ENCODE results near the gene SLC13A4. TPM values are rescaled to one million over a fixed set of nuclear protein-coding genes. Genes with fewer than 3 reads are reported as not detected.

Gene SLC13A4
- total RNA-seq, 4 donors from 2014 or later = 0.26 TPM; not detected in 3

- Histone ChIP-seq H3K36me3 (no peaks in the 10 kb centered on the region), H3K27ac (no peak overlapping the region), H3K27me3 (no peaks in the 10 kb centered on the region), H3K9me3 (no peaks in the 10 kb centered on the region), H3K4me3 (no peak overlapping the region), H3K4me1 (no peaks in the 10 kb centered on the region)
- DNase-seq = no peak
- intact Hi-C loops (cut with DNase I; ENCODE audit: low total_unique reads) = no loop called here
- TF ChIP-seq POLR2A (IDR thresholded peaks at IDR 0.05) = no peak
- no peak for TF ChIP-seq CTCF (IDR thresholded peaks at IDR 0.05)
Measured at GRCh38 chr7:135709508-135709907, 18.5 kb downstream of the SLC13A4 start.

GRCh38 chr7:135708041-135708440 is 19.9 kb downstream of the SLC13A4 start:
- H3K9me3 ChIP-seq = no peaks in the 10 kb centered on the region
- no peak overlapping the region for H3K27ac ChIP-seq
- intact Hi-C loops (cut with DNase I; ENCODE audit: low total_unique reads) = no loop called here
- no peaks in the 10 kb centered on the region for H3K4me1 ChIP-seq
- H3K4me3 ChIP-seq = no peak overlapping the region
- no peaks in the 10 kb centered on the region for H3K27me3 ChIP-seq
- H3K36me3 ChIP-seq = no peaks in the 10 kb centered on the region
- no peak for DNase-seq
- TF ChIP-seq POLR2A (IDR thresholded peaks at IDR 0.05) = no peak
- no peak for TF ChIP-seq CTCF (IDR thresholded peaks at IDR 0.05)

- Histone ChIP-seq H3K4me1 (no peaks in the 10 kb centered on the region), H3K9me3 (no peaks in the 10 kb centered on the region), H3K27ac (no peak overlapping the region), H3K4me3 (no peak overlapping the region), H3K27me3 (no peaks in the 10 kb centered on the region), H3K36me3 (no peaks in the 10 kb centered on the region)
- TF ChIP-seq POLR2A (IDR thresholded peaks at IDR 0.05) (no peak), CTCF (IDR thresholded peaks at IDR 0.05) (no peak)
- intact Hi-C loops (cut with DNase I; ENCODE audit: low total_unique reads) = no loop called here
- no peak for DNase-seq
Measured at GRCh38 chr7:135707570-135707966, 20.4 kb downstream of the SLC13A4 start.

- intact Hi-C loops (cut with DNase I; ENCODE audit: low total_unique reads) = no loop called here
- no peak overlapping the region for H3K4me3 ChIP-seq
- no peaks in the 10 kb centered on the region for H3K27me3 ChIP-seq
- no peaks in the 10 kb centered on the region for H3K36me3 ChIP-seq
- no peak for TF ChIP-seq CTCF (IDR thresholded peaks at IDR 0.05)
- TF ChIP-seq POLR2A (IDR thresholded peaks at IDR 0.05) = no peak
- H3K9me3 ChIP-seq = no peaks in the 10 kb centered on the region
- no peaks in the 10 kb centered on the region for H3K4me1 ChIP-seq
- DNase-seq = no peak
- no peak overlapping the region for H3K27ac ChIP-seq
Measured at GRCh38 chr7:135706858-135707569, 21.0 kb downstream of the SLC13A4 start.

DNA sequence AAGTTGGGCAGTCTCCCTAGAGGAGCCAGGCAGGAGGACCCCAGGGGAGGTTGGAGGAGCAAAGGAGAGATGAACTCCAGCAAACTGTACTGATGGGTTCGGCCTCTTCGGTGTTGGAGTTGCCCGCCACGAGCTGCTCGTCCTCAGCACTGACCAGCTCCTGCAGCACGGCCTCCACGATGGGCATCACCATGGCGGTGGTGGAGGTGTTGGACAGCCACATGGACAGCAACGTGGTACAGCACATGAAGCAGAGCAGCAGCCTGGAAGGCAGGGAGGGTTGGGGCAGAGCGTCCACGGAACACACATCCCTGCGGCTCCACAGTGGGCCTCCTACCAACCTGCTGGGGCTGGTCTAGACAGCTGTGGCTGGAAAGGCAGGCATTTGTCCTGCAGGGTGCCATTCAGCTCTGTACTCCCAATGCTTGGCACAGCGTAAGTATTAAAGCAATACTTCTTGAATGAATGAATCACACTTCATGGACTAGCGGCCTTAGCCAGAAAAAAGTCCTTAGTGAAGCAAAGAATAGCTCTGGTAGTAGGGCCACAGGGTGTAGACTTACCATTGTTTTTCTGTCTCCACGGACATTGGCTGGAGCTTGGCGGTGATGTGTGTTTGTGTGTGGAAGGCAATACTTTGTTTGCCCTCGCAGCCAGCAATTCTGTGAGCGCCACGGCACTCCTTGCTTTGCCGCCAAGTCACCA is 21.8 kb downstream of the SLC13A4 start:
- Histone ChIP-seq H3K4me1 (no peaks in the 10 kb centered on the region), H3K9me3 (no peaks in the 10 kb centered on the region), H3K27me3 (no peaks in the 10 kb centered on the region), H3K4me3 (no peak overlapping the region), H3K36me3 (no peaks in the 10 kb centered on the region), H3K27ac (no peak overlapping the region)
- DNase-seq = no peak
- no peak for TF ChIP-seq CTCF (IDR thresholded peaks at IDR 0.05)
- no peak for TF ChIP-seq POLR2A (IDR thresholded peaks at IDR 0.05)
- intact Hi-C loops (cut with DNase I; ENCODE audit: low total_unique reads) = no loop called here

All from uterus (tissue), 4 donors.